Colonic mucosa (tissue), 4 donors: Measurements from ENCODE around the gene ZNF649. TPM values are rescaled to one million over a fixed set of nuclear protein-coding genes. Genes with fewer than 3 reads are reported as not detected.

Source experiments
- DNase-seq: peaks from one replicate; pipeline ENCODE4 v3.0.0-alpha.2; 2020
- H3K27ac ChIP-seq: fragments of 200-600 bp; one replicate; pipeline ENCODE4 v1.8.0; 2021
- H3K27me3 ChIP-seq: fragments of 200-600 bp; one replicate; pipeline ENCODE4 v1.8.0; 2021
- H3K36me3 ChIP-seq: fragments of 200-600 bp; one replicate; pipeline ENCODE4 v1.8.0; 2021
- H3K4me1 ChIP-seq: fragments of 200-600 bp; one replicate; pipeline ENCODE4 v1.8.0; 2021; ENCODE audit warnings: mild to moderate bottlenecking
- H3K4me3 ChIP-seq: fragments of 200-600 bp; one replicate; pipeline ENCODE4 v1.8.0; 2021
- H3K9ac ChIP-seq, 2 donors: one replicate each; pipeline ENCODE4 v1.7.0; 2013; ENCODE audit warnings: control low read depth in 2 of 2, low read depth in 2 of 2, low read length in 2 of 2
- H3K9me3 ChIP-seq: fragments of 200-600 bp; one replicate; pipeline ENCODE4 v1.8.0; 2021
- intact Hi-C: fragments of 100-400 bp; cut with DNase I; formaldehyde crosslinking; loops from one replicate; pipeline ENCODE4 v1.14.1; 2022
- total RNA-seq, 2 donors: library from RNA; stranded (reverse); fragmentation: NEBNext Ultra II Directional in 1 of 2; extraction: Animal tissue kit (Norgen Biotek cat#: 25700) in 1 of 2; gene quantifications; one replicate each; pipeline ENCODE4 v1.2.1, GENCODE V29; 2021
- TF ChIP-seq, protein P1 (sequence below): fragments of 200-600 bp; IDR thresholded peaks from one replicate; pipeline ENCODE4 v1.8.0; 2022; ENCODE audit warnings: antibody characterized with exemption, mild to moderate bottlenecking
- donor health status: healthy.
- donor health status: DM: no; HTN: no; CAD: no.
- donor health status: DM: no; HTN: no; CAD: no.

The ZNF649 gene
- total RNA-seq, 2 donors from 2014 or later, result 8.1 to 8.2 TPM

- TF ChIP-seq, protein P1, sequence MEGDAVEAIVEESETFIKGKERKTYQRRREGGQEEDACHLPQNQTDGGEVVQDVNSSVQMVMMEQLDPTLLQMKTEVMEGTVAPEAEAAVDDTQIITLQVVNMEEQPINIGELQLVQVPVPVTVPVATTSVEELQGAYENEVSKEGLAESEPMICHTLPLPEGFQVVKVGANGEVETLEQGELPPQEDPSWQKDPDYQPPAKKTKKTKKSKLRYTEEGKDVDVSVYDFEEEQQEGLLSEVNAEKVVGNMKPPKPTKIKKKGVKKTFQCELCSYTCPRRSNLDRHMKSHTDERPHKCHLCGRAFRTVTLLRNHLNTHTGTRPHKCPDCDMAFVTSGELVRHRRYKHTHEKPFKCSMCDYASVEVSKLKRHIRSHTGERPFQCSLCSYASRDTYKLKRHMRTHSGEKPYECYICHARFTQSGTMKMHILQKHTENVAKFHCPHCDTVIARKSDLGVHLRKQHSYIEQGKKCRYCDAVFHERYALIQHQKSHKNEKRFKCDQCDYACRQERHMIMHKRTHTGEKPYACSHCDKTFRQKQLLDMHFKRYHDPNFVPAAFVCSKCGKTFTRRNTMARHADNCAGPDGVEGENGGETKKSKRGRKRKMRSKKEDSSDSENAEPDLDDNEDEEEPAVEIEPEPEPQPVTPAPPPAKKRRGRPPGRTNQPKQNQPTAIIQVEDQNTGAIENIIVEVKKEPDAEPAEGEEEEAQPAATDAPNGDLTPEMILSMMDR, result no peak
- peaks cover 6% of the 10 kb centered on the region for H3K4me1 ChIP-seq
- intact Hi-C loops, result no loop called here
- no peak overlapping the region for H3K9ac ChIP-seq
- no peaks in the 10 kb centered on the region for H3K36me3 ChIP-seq
- H3K27me3 ChIP-seq, result no peaks in the 10 kb centered on the region
- H3K27ac ChIP-seq, result no peak overlapping the region
- no peaks in the 10 kb centered on the region for H3K9me3 ChIP-seq
- H3K4me3 ChIP-seq, result no peak overlapping the region
- no peak for DNase-seq
Measured at GRCh38 chr19:51931921-51932320, 27.1 kb upstream of the ZNF649 start.

- H3K36me3 ChIP-seq, result no peaks in the 10 kb centered on the region
- H3K27ac ChIP-seq, result no peak overlapping the region
- no peaks in the 10 kb centered on the region for H3K27me3 ChIP-seq
- peaks cover 3% of the 10 kb centered on the region for H3K9me3 ChIP-seq
- H3K9ac ChIP-seq, result peak overlapping the region; percentile 85 to 86
- H3K4me1 ChIP-seq, result peaks cover 6% of the 10 kb centered on the region
- no peak for DNase-seq
- H3K4me3 ChIP-seq, result peak overlapping the region; percentile 80
- TF ChIP-seq, protein P1, result no peak
- intact Hi-C loops, result loop anchor here (5.0 to 10.0 kb wide), 3 partner anchors 41 to 79 kb away; partner anchors contain the start of genes ZNF350, ZNF577 and ZNF615
Measured at GRCh38 chr19:51927859-51928258, 23.0 kb upstream of the ZNF649 start.

GRCh38 chr19:51926784-51927741 is 22.2 kb upstream of the ZNF649 start, which contains the start of gene ZNF613:
TSS of gene ZNF613 (plus strand) at chr19:51927472. CDS start at chr19:51936221, 8,749 bp downstream.
- DNase-seq, result peak; percentile 94
- intact Hi-C loops, result loop anchor here (5.0 to 10.0 kb wide), 3 partner anchors 40 to 80 kb away; partner anchors contain the start of genes ZNF350, ZNF577 and ZNF615
- Histone ChIP-seq H3K27me3 (no peaks in the 10 kb centered on the region), H3K4me1 (peaks cover 6% of the 10 kb centered on the region), H3K4me3 (peak within 1 kb of the TSS; percentile 80), H3K27ac (peak within 1 kb of the TSS; percentile 73), H3K9me3 (peaks cover 11% of the 10 kb centered on the region), H3K9ac (peak within 1 kb of the TSS; percentile 85 to 86), H3K36me3 (no peaks in the 10 kb centered on the region)
- TF ChIP-seq, protein P1, result peak; percentile 11

DNA sequence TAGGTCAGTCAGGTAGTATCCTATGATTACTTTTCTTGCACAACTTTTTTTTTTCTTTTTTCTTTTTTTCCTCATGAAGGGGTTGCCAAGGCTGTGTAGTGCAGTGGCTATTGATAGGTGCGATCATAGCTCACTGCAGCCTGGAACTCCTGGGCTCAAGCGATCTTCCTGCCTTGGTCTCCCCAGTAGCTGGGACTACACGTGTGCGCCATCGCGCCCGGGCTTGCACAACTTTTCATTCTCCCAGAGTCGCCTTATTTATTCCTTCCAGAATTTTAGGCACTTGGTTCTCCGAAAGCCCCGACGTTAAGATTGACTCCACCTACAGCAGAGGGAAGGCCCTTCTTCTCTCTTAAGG is 21.6 kb upstream of the ZNF649 start:
- Histone ChIP-seq H3K27me3 (no peaks in the 10 kb centered on the region), H3K9ac (peak overlapping the region; percentile 85 to 86), H3K36me3 (no peaks in the 10 kb centered on the region), H3K4me3 (peak overlapping the region; percentile 80), H3K27ac (peak overlapping the region; percentile 73), H3K9me3 (peaks cover 11% of the 10 kb centered on the region), H3K4me1 (peaks cover 6% of the 10 kb centered on the region)
- intact Hi-C loops, result loop anchor here (5.0 to 10.0 kb wide), 3 partner anchors 39 to 81 kb away; partner anchors contain the start of genes ZNF350, ZNF577 and ZNF615
- DNase-seq, result no peak
- TF ChIP-seq, protein P1, result no peak

- intact Hi-C loops, result loop anchor here (10.0 kb wide), 1 partner anchor 63 kb away; the partner anchor contains the start of gene ZNF350
- H3K4me3 ChIP-seq, result no peak overlapping the region
- no peaks in the 10 kb centered on the region for H3K27me3 ChIP-seq
- H3K27ac ChIP-seq, result no peak overlapping the region
- no peak overlapping the region for H3K9ac ChIP-seq
- TF ChIP-seq, protein P1, result no peak
- no peaks in the 10 kb centered on the region for H3K4me1 ChIP-seq
- no peak for DNase-seq
- peaks cover 11% of the 10 kb centered on the region for H3K9me3 ChIP-seq
- no peaks in the 10 kb centered on the region for H3K36me3 ChIP-seq
Measured at GRCh38 chr19:51921949-51922348, 17.1 kb upstream of the ZNF649 start.
